BE2C (cell line): ENCODE measurements around the gene ARHGDIG.
"Not testable (repeated sequence)": the region's sequence is repeated elsewhere in the genome, so short reads cannot be mapped to it uniquely, and the experiment has no call there.

Experiments used
- DNase-seq: peaks from one replicate; pipeline ENCODE4 v3.0.0-alpha.2; 2020
- H3K27me3 ChIP-seq: fragments of 250-450 bp; sonication (Bioruptor Pico); 2 replicates; pipeline ENCODE4 v1.5.1; 2020; ENCODE audit warnings: mild to moderate bottlenecking
- H3K36me3 ChIP-seq: fragments of 250-450 bp; sonication (Bioruptor Pico); 2 replicates; pipeline ENCODE4 v1.5.1; 2020; ENCODE audit warnings: mild to moderate bottlenecking
- H3K4me1 ChIP-seq: fragments of 250-450 bp; sonication (Bioruptor Pico); 2 replicates; pipeline ENCODE4 v1.5.1; 2020
- H3K4me3 ChIP-seq: 2 replicates; pipeline ENCODE4 v1.5.1; 2011; ENCODE audit warnings: low read depth, low read length
- H3K9me3 ChIP-seq: fragments of 250-450 bp; sonication (Bioruptor Pico); 2 replicates; pipeline ENCODE4 v1.5.1; 2020
- TF ChIP-seq, protein P1 (sequence below): IDR thresholded peaks from 2 replicates; pipeline ENCODE4 v1.5.1; 2012; ENCODE audit warnings: mild to moderate bottlenecking, low read depth, low read length

The ARHGDIG gene

DNA sequence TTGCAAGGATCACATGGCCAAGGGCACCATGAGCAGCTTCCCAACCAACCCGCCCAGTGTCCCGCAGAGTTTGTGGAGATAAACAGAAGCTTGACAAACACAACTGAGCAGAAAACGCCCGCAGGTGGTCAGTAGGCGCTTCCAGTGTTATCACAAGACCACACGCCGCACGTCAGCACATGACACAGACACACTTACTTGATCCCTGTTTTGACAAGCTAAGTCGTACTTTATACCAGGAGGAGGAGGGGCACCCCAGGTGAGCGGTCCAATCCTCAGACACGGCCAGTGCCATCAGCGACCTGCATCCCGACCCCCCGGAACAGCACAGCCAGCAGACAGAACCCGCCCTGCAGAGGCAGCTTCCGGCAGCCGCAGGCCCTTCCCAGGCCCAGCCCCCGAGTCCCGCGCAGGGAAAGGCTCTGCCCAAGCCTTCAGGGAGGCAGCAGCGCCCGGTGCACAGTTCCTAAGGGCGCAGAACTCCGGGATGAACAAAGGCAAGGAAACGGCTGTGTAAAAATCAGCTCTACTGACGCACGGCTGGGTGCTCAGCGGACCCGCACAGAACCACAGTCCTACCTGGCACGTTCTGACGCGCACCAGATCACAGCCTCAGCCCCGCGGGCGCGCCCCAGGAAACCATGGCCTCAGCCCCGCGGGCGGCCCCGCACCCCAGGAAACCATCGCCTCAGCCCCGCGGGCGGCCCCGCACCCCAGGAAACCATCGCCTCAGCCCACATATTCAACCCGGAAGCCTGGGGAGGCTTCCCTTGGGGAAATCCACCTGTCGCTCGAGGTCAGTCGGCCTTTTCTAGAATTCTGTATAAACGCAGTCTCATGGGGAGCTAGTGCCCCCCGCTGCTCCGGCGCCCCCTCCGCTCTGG is 44.3 kb downstream of the ARHGDIG start:
- H3K4me3 ChIP-seq = no peak overlapping the region
- no peaks in the 10 kb centered on the region for H3K36me3 ChIP-seq
- TF ChIP-seq, protein P1, sequence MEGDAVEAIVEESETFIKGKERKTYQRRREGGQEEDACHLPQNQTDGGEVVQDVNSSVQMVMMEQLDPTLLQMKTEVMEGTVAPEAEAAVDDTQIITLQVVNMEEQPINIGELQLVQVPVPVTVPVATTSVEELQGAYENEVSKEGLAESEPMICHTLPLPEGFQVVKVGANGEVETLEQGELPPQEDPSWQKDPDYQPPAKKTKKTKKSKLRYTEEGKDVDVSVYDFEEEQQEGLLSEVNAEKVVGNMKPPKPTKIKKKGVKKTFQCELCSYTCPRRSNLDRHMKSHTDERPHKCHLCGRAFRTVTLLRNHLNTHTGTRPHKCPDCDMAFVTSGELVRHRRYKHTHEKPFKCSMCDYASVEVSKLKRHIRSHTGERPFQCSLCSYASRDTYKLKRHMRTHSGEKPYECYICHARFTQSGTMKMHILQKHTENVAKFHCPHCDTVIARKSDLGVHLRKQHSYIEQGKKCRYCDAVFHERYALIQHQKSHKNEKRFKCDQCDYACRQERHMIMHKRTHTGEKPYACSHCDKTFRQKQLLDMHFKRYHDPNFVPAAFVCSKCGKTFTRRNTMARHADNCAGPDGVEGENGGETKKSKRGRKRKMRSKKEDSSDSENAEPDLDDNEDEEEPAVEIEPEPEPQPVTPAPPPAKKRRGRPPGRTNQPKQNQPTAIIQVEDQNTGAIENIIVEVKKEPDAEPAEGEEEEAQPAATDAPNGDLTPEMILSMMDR = no peak
- H3K27me3 ChIP-seq = no peaks in the 10 kb centered on the region
- H3K4me1 ChIP-seq = no peaks in the 10 kb centered on the region
- DNase-seq = no peak
- H3K9me3 ChIP-seq = no peaks in the 10 kb centered on the region

DNA sequence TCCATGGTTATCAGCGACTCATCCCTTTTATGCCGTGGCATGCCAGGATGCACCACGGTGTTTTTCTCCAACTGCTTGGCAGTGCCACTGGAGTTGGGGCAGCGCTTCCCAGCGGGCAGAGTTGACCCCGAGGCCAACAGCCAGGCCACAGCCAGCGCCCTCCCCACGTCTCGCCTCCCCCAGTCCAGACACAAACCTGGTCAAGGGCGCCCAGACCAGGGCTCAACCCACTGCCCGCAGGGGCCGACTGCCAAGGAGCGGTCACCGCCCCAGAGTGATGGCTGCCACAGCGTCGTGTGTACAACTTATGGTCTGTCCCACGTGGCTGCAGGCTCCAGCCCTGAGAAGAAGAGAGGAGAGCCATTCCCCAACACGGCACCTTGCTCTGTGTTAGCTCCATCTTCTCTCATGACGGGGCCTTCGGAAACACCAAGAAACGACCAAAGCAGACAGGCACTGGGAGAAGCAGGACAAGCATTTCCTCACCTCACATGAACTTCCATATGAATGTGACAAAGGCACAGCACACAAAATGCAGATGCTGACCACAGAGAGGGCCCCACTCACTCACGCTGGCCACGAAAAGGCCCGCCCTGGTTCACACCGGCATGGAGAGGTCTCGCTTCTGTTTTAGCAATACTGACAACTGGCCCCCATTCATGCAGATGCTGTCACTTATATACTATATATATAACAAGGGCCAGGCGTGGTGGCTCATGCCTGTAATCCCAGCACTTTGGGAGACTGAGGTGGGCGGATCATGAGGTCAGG is 45.2 kb downstream of the ARHGDIG start:
- Histone ChIP-seq H3K36me3 (no peaks in the 10 kb centered on the region), H3K4me3 (no peak overlapping the region), H3K4me1 (no peaks in the 10 kb centered on the region), H3K27me3 (no peaks in the 10 kb centered on the region), H3K9me3 (no peaks in the 10 kb centered on the region)
- TF ChIP-seq, protein P1 = no peak
- DNase-seq = no peak

- H3K9me3 ChIP-seq = no peaks in the 10 kb centered on the region
- H3K27me3 ChIP-seq = no peaks in the 10 kb centered on the region
- H3K4me3 ChIP-seq = no peak overlapping the region
- no peak for DNase-seq
- peaks cover 3% of the 10 kb centered on the region; the same call in 1 of the 2 replicates for H3K4me1 ChIP-seq
- TF ChIP-seq, protein P1 = no peak
- H3K36me3 ChIP-seq = no peaks in the 10 kb centered on the region
Observed at GRCh38 chr16:330741-331140, 50.4 kb downstream of the ARHGDIG start.

DNA sequence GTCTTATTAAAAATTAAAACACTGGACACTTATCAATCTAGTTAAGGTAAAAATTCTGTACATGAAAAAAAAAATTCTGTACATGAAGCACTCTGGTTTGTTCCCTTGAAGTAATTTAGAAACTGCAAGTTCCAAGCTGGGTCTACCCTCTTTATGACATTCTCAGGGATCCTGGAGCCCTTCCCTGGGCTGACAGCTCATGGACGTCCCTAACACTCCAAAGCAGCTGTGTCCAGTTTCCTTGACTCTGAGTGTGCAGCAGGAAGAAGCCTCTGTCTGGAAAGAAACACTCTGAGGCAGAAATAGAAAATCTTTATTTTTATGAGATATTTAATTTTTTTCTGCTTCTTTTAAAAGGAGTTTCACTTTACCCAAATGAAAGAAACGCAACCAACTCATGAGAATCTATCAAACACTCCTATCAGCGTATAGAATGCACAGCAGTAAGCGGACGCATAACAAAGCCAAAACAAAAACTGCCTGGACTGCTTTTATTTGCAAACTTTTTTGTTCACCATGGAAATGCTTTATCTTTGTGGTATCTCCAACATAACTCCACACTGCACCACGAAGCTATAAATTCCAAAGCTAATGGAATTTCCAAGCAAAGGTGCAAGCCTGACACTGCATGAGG is 50.9 kb downstream of the ARHGDIG start:
- H3K27me3 ChIP-seq, DNase-seq, H3K9me3 ChIP-seq, H3K4me3 ChIP-seq, H3K4me1 ChIP-seq, H3K36me3 ChIP-seq: not testable (repeated sequence)
